Psoas muscle (tissue), 8 donors: ENCODE data around the gene PTEN. TPM values are rescaled to one million over a fixed set of nuclear protein-coding genes. Genes with fewer than 3 reads are reported as not detected.

Experiments used
- ATAC-seq, 4 donors: fragments of 200-7000 bp; cut with Tn5 transposase; one replicate each; pipeline ENCODE4 v1.9.1; 2020; ENCODE audit warnings: moderate library complexity in 3 of 4, mild to moderate bottlenecking in 2 of 4
- DNase-seq, 2 donors: peaks; one replicate each; pipeline ENCODE4 v3.0.0-alpha.2; 2020
- H3K27ac ChIP-seq: fragments of 200-600 bp; one replicate; pipeline ENCODE4 v1.8.0; 2022
- H3K27me3 ChIP-seq, 3 donors: fragments of 200-600 bp in 1 of 3; one replicate each; pipeline versions ENCODE4 v1.6.1 to v1.8.0; 2013 to 2022; ENCODE audit warnings: low read length in 2 of 3, mild to moderate bottlenecking in 2 of 3, moderate library complexity in 1 of 3; ENCODE audit not compliant: insufficient read depth in 3 of 3
- H3K36me3 ChIP-seq, 2 donors: fragments of 200-600 bp in 1 of 2; one replicate each; pipeline versions ENCODE4 v1.6.1 to v1.8.0; 2013 to 2022; ENCODE audit warnings: low read depth in 1 of 2, mild to moderate bottlenecking in 1 of 2, moderate library complexity in 1 of 2; ENCODE audit not compliant: insufficient read depth in 1 of 2
- H3K4me1 ChIP-seq: fragments of 200-600 bp; one replicate; pipeline ENCODE4 v1.8.0; 2022
- H3K4me3 ChIP-seq: fragments of 200-600 bp; one replicate; pipeline ENCODE4 v1.8.0; 2022; ENCODE audit warnings: mild to moderate bottlenecking
- H3K9me3 ChIP-seq: fragments of 200-600 bp; one replicate; pipeline ENCODE4 v1.8.0; 2022
- WGBS, 3 donors: extraction: QIAGEN DNeasy Blood & Tissue Kit; methylation state at CpG; one replicate each; pipeline versions ENCODE4 v1.1.6 to v1.1.7; 2013; 5-methylcytosine and 5-hydroxymethylcytosine counted together
- intact Hi-C, 2 donors: fragments of 100-400 bp; cut with DNase I; formaldehyde crosslinking; loops; one replicate each; pipeline versions ENCODE4 v1.11.0 to v1.14.2; 2022
- polyA plus RNA-seq, 3 donors: library from polyadenylated mRNA; stranded (reverse); fragments of 200-250 nt; gene quantifications; one replicate each; pipeline ENCODE4 v1.2.3, GENCODE V29; 2013
- total RNA-seq, 4 donors: library from RNA; stranded (reverse); fragmentation: NEBNext Ultra II Directional in 2 of 4; extraction: Animal tissue kit (Norgen Biotek cat#: 25700) in 2 of 4; gene quantifications; one replicate each; pipeline versions ENCODE4 v1.2.1 to v1.2.4, GENCODE V29; 2021 to 2023
- TF ChIP-seq, protein P1 (sequence below): fragments of 200-600 bp; IDR thresholded peaks from one replicate; pipeline ENCODE4 v1.8.0; 2022; ENCODE audit warnings: antibody characterized with exemption
- donor health status: healthy with polysubstance abuse.
- donor health status: DM: no; HTN: no; CAD: no; lungs with moderate emphysema.
- donor health status: Bipolar disorder and iron deficiency.
- donor health status: healthy.
- donor health status: DM: yes; HTN: yes; CAD: no.
- donor health status: DM: no; HTN: no; CAD: no.
- donor health status: DM: no; HTN: no; CAD: no.
- donor health status: DM: yes; HTN: yes; CAD: no.

The PTEN gene
- total and polyA plus RNA-seq, 7 donors = 13.7 to 51.9 (median 29.8) TPM

- intact Hi-C loops = no loop called here
- Histone ChIP-seq H3K36me3 (peaks cover 0 to 27% of the 10 kb centered on the region in 2 donors), H3K9me3 (no peaks in the 10 kb centered on the region), H3K27me3 (no peaks in the 10 kb centered on the region), H3K4me1 (peaks cover 56% of the 10 kb centered on the region), H3K27ac (no peak overlapping the region), H3K4me3 (no peak overlapping the region)
- DNase-seq = no peak
- ATAC-seq = peak in 2 of 4 donors; percentile 22 to 36
- TF ChIP-seq, protein P1, sequence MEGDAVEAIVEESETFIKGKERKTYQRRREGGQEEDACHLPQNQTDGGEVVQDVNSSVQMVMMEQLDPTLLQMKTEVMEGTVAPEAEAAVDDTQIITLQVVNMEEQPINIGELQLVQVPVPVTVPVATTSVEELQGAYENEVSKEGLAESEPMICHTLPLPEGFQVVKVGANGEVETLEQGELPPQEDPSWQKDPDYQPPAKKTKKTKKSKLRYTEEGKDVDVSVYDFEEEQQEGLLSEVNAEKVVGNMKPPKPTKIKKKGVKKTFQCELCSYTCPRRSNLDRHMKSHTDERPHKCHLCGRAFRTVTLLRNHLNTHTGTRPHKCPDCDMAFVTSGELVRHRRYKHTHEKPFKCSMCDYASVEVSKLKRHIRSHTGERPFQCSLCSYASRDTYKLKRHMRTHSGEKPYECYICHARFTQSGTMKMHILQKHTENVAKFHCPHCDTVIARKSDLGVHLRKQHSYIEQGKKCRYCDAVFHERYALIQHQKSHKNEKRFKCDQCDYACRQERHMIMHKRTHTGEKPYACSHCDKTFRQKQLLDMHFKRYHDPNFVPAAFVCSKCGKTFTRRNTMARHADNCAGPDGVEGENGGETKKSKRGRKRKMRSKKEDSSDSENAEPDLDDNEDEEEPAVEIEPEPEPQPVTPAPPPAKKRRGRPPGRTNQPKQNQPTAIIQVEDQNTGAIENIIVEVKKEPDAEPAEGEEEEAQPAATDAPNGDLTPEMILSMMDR = no peak
Observed at GRCh38 chr10:87931836-87932230, 68.4 kb downstream of the PTEN start.

GRCh38 chr10:87935290-87936141 is 72.1 kb downstream of the PTEN start:
- no peak overlapping the region for H3K27ac ChIP-seq
- H3K27me3 ChIP-seq = no peaks in the 10 kb centered on the region
- no peak overlapping the region for H3K4me3 ChIP-seq
- intact Hi-C loops = no loop called here
- ATAC-seq (peak in 2 of 4 donors; percentile 24 to 25), DNase-seq (no peak)
- 61 to 76% (median 69%) methylated on average over 3 of the region's 3 CpGs for WGBS, 3 donors
- H3K9me3 ChIP-seq = no peaks in the 10 kb centered on the region
- TF ChIP-seq, protein P1 = no peak
- peaks cover 28% of the 10 kb centered on the region for H3K4me1 ChIP-seq
- peaks cover 0 to 29% of the 10 kb centered on the region in 2 donors for H3K36me3 ChIP-seq

- no peaks in the 10 kb centered on the region for H3K27me3 ChIP-seq
- peaks cover 0 to 17% of the 10 kb centered on the region in 2 donors for H3K36me3 ChIP-seq
- TF ChIP-seq, protein P1 = no peak
- H3K27ac ChIP-seq = no peak overlapping the region
- 92 to 98% (median 92%) methylated on average over 6 of the region's 6 CpGs for WGBS, 3 donors
- no peak overlapping the region for H3K4me3 ChIP-seq
- intact Hi-C loops = no loop called here
- peaks cover 16% of the 10 kb centered on the region for H3K4me1 ChIP-seq
- H3K9me3 ChIP-seq = no peaks in the 10 kb centered on the region
- ATAC-seq = no peak
- no peak for DNase-seq
Observed at GRCh38 chr10:87940210-87940609, 76.8 kb downstream of the PTEN start.

GRCh38 chr10:87942884-87943527 is 79.6 kb downstream of the PTEN start:
- Histone ChIP-seq H3K9me3 (no peaks in the 10 kb centered on the region), H3K27me3 (no peaks in the 10 kb centered on the region), H3K36me3 (peaks cover 0 to 13% of the 10 kb centered on the region in 2 donors), H3K27ac (no peak overlapping the region), H3K4me1 (peaks cover 5% of the 10 kb centered on the region), H3K4me3 (no peak overlapping the region)
- TF ChIP-seq, protein P1 = no peak
- 86 to 90% (median 89%) methylated on average over 1 of the region's 1 CpG for WGBS, 3 donors
- ATAC-seq (peak in 1 of 4 donors; percentile 21), DNase-seq (no peak)
- intact Hi-C loops = no loop called here
